HG02763 (cell line): Measurements from ENCODE around the gene CD81.
A peak's percentile ranks its signal among the peaks of the same experiment; 100 is the strongest.
"Not testable (repeated sequence)": the region's sequence is repeated elsewhere in the genome, so short reads cannot be mapped to it uniquely, and the experiment has no call there.

Source experiments
- ATAC-seq: cut with Tn5 transposase; IDR thresholded peaks from one replicate; pipeline ENCODE4 v1.9.1; 2021; ENCODE audit warnings: mild to moderate bottlenecking, moderate library complexity; ENCODE audit not compliant: unreplicated experiment

CD81 gene, protein sequence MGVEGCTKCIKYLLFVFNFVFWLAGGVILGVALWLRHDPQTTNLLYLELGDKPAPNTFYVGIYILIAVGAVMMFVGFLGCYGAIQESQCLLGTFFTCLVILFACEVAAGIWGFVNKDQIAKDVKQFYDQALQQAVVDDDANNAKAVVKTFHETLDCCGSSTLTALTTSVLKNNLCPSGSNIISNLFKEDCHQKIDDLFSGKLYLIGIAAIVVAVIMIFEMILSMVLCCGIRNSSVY

GRCh38 chr11:2376751-2377451 is at the start of gene CD81:
TSS of gene CD81 (plus strand) at chr11:2377310. CDS start at chr11:2377550, 240 bp downstream.
- ATAC-seq, result peak; percentile 35

DNA sequence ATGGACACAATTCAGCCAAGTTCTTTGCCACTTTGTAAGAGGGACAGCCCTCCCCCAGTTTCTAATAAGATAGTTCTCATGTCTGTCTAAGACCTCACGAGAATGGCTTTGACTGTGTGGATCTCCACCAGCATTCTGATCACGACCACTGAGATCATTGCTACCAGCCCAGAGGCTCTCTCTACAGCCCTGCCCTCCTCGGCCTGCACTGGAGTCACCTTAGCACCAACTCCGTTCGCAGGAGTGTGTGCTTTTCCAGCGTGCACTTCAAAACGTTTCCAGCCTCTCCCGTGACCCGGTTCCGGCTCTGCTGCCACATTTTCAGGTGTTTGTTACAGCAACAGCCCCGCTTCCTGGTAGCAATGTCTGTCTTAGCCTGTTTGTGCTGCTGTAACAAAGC is 49.1 kb upstream of the CD81 start:
- no peak for ATAC-seq

- ATAC-seq, result no peak
These were observed 48.3 kb upstream of the CD81 start for GRCh38 chr11:2328656-2329354.

- ATAC-seq, result no peak
These were observed 47.6 kb upstream of the CD81 start for GRCh38 chr11:2329551-2329950.

GRCh38 chr11:2330696-2331095 is 46.4 kb upstream of the CD81 start:
- ATAC-seq, result no peak

GRCh38 chr11:2331404-2331803 is 45.7 kb upstream of the CD81 start:
- no peak for ATAC-seq

DNA sequence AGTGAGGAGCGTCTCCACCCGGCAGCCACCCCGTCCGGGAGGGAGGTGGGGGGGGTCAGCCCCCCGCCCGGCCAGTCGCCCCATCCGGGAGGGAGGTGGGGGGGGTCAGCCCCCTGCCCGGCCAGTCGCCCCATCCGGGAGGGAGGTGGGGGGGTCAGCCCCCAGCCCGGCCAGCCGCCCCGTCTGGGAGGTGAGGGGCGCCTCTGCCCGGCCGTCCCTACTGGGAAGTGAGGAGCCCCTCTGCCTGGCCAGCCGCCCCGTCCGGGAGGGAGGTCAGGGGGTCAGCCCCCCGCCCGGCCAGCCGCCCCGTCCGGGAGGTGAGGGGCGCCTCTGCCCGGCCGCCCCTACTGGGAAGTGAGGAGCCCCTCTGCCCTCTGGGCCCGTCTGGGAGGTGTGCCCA is 44.5 kb upstream of the CD81 start:
- not testable (repeated sequence) for ATAC-seq

DNA sequence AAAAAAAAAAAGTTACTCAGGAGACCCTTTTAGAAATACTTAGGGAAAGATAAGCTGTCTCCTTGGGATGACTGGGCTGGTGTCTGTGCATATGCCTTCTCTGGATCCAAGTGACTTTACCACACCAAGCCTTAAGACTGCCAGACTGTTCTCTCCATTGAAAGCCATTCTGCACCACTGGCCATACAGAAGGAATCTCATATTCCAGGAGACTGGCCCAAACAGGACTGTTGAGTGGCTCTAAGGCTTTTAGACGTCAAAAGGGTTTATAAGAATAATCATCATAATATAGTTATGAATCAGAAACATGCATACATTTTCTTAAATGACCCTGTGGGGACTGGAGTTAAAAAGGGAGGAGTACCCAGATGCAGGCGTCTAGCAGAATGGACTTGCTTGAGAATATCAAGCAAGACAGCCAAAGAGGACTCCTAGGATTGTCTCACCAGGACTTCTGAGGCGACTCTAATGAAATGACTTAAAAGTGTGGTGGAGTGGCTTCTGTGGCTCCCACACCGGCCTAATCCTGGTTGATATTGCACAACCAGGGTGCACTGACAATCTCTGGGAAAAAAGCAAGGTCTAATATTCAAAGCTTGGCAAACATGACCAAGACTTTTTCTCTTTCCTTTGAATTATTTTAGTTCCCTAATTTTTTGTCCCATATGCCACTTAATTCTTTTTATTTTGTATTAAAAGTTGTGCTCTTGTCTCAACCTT is 43.5 kb upstream of the CD81 start:
- ATAC-seq, result not testable (repeated sequence)

GRCh38 chr11:2335286-2335685 is 41.8 kb upstream of the CD81 start:
- not testable (repeated sequence) for ATAC-seq

GRCh38 chr11:2338760-2339159 is 38.4 kb upstream of the CD81 start:
- ATAC-seq, result not testable (repeated sequence)

DNA sequence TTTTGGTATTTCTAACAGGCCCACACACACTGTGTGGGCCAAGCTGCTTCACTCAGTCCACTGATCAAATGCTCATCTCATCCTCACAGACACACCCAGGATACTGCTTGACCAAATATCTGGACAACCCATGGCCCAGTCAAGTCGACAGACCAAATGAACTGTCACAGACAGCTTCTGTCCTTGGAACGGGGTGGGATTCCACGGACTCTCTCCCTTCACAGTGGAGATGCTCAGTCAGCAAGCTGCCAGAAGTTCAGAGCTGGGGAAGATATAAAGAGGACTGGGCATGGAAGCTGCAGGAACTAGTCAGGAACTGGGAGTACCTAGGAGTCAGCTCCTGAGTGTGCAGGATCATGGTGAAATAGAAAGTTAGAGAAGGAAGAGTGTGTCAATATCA is 34.6 kb upstream of the CD81 start:
- no peak for ATAC-seq

DNA sequence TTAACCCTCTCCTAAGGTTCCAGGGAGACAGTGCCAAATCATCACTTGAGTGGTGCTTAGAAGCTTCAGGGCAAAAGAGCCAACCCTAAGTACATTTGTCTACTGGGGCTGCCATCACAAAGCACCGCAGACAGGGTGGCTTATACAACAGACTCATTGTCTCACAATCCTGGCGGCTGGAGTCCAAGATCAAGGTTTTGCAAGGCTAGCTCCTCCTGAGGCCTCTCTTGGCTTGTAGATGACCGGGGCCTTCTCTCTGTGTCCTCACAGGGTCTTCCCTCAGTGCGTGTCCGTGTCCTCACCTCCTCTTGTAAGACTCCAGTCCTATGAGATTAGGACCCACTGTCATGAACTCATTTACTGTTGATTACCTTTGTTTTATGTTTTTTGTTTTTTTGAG is 34.1 kb upstream of the CD81 start:
- no peak for ATAC-seq

- ATAC-seq, result no peak
These were observed 33.6 kb upstream of the CD81 start for GRCh38 chr11:2343502-2343901.

- no peak for ATAC-seq
These were observed 32.1 kb upstream of the CD81 start for GRCh38 chr11:2345050-2345449.

DNA sequence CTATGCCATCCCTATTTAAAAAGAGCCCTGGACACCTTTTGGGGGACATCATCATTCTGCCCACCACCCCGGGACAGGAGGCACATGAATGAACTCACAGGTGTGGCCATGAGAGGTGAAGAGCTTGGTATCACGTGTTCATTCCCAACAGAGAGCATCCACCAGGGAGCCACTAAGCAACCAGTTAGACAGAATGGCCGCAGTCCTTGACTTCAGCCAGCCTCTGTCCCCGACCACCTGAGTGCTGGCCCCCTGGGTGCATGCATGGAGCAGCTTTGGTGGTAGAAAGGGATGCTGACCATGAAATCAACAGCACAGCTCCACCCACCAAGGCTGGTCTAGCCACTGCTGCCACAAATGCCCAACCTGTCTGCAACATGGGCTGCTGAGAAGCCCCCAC is 31.1 kb upstream of the CD81 start:
- no peak for ATAC-seq

DNA sequence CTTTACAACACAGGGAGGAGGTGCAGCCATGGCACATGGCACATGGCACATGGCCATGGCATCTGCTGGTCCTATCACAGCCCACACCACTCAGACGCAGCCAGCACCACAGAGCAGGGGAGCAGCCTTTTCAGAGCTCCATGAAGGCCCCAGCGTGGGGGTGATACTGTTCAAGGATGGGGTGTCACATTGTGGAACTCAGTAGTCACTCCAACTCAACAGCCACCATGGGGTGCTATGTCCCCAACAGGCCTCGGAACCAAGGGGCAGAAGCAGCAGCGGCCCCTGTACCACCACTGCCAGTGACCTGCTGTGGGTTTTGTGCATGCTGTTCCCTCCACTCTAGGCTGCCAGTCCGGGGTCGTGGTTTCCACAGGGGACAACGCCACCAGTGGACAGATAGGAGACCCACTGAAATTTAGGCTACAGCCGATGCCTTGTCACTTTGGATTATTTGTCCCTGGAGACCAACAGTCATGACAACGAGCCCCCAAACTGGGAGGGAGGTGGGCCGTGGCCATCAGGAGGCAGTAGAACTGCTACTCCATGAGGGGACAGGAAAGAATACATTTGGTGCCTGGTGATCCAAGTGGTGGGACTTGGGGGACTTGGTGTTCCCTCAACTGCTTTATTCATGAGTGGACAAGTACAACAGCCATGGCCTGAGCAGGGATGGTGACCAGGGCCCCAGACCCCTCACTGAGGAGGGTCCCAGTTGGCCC is 30.4 kb upstream of the CD81 start:
- ATAC-seq, result no peak

GRCh38 chr11:2347308-2347830 is 29.7 kb upstream of the CD81 start:
- ATAC-seq, result no peak

DNA sequence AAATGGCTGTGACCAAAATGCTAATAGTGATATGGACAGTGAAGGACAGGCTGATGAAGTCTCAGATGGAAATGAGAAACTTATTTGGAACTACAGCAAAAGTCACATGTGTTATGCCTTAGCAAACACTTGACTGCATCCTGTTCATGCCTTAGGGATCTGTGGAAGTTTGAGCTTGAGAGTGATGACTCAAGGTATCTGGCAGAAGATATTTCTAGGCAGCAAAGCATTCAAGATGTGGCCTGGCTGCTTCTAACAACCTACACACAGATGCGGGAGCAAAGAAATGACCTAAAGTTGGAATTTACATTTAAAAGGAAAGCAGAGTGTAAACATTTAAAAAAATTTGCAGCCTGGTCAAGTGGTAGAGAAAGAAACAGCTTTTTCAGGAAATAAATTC is 28.1 kb upstream of the CD81 start:
- no peak for ATAC-seq

DNA sequence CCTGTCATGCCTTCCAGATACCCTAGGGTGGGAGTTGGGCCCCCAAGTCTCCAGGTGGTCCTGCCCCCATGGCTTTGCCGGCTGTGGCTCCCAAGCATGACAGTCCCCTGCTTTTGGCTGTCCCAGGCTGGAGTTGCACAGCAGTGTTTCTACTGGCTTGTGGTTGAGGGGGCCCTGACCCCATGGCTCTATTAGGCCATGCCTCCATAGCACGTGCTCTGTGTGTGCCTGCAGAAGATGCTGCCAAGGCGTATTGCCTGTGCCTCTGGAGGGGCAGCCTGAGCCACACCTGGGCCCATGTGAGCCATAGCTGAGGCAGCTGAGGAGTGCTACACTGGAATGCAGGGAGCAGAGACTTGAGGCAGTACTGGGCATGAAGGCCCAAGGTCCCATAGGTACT is 25.4 kb upstream of the CD81 start:
- no peak for ATAC-seq

DNA sequence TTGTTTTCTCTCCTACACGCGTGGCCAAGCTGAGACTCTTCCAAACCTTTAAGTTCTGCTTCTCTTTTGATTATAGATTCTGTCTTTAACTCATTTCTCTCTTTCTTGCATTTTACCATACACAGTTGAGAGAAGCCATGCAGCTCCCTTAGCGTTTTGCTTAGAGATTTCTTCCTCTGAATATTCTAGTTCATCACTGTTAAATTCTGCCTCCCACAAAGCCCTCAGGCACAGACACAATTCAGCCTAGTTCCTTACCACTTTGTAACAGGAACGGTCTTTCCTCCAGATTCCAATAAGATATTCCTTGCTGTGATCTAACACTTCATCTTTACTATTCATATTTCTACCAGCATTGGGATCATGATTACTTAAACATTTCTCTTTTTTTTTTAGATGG is 24.7 kb upstream of the CD81 start:
- ATAC-seq, result no peak
